NB4 (cell line): ENCODE results near the gene KRTAP10-8.

Experiments
- POLR2A ChIP-seq: IDR thresholded peaks from 2 replicates; pipeline ENCODE4 v1.6.1; 2011; ENCODE audit warnings: mild to moderate bottlenecking; ENCODE audit not compliant: insufficient read length; ENCODE audit errors: extremely low read depth
- TF ChIP-seq, protein P1 (sequence below): IDR thresholded peaks from one replicate; pipeline ENCODE4 v1.5.1; 2012; ENCODE audit warnings: low read depth, low read length

- no peak for TF ChIP-seq POLR2A
- TF ChIP-seq, protein P1, sequence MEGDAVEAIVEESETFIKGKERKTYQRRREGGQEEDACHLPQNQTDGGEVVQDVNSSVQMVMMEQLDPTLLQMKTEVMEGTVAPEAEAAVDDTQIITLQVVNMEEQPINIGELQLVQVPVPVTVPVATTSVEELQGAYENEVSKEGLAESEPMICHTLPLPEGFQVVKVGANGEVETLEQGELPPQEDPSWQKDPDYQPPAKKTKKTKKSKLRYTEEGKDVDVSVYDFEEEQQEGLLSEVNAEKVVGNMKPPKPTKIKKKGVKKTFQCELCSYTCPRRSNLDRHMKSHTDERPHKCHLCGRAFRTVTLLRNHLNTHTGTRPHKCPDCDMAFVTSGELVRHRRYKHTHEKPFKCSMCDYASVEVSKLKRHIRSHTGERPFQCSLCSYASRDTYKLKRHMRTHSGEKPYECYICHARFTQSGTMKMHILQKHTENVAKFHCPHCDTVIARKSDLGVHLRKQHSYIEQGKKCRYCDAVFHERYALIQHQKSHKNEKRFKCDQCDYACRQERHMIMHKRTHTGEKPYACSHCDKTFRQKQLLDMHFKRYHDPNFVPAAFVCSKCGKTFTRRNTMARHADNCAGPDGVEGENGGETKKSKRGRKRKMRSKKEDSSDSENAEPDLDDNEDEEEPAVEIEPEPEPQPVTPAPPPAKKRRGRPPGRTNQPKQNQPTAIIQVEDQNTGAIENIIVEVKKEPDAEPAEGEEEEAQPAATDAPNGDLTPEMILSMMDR: no peak
Observed at GRCh38 chr21:44658913-44659595, 47.2 kb downstream of the KRTAP10-8 start.
